Measurements from ENCODE around the gene RGS17.

RGS17 gene

DNA sequence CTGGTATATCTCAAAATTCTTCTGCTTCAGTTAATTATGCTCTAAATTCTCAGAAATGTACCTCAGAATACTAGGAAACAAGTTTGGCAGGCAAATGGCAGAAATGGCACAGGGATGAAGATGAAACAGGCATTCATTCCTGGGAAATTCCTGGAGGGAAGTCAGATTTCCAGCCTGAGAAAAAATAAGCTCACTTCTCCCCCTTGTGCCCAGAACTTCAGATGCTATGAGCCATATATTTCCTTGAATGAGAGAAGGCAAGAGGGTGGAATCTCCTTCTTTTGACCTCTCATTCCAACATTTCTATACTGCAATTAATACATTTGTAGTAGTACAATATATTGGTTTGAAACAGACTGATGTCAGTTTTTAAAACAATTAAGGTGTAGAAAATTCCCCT, 22.8 kb downstream of the RGS17 start:
- no peak for DNase-seq (ENCODE audit: extremely low spot score)
- TF ChIP-seq CTCF (IDR thresholded peaks at IDR 0.05; ENCODE audit: control extremely low read depth, extremely low read depth, low read depth, missing control alignments), result no peak
- CTCF ChIA-PET, result interaction anchor here (0.7 kb wide), 1 partner anchor 18 kb away, joined by 3 read pairs; no protein-coding TSS in a partner anchor
- POLR2A ChIA-PET, result no interaction called here

GRCh38 chr6:153106021-153106420, 25.1 kb downstream of the RGS17 start:
- ChIA-PET POLR2A (no interaction called here), CTCF (no interaction called here)
- DNase-seq (ENCODE audit: extremely low spot score), result no peak
- no peak for TF ChIP-seq CTCF (IDR thresholded peaks at IDR 0.05; ENCODE audit: control extremely low read depth, extremely low read depth, low read depth, missing control alignments)

GRCh38 chr6:153104220-153104619, 26.9 kb downstream of the RGS17 start:
- ChIA-PET CTCF (interaction anchor here (1.3 kb wide), 1 partner anchor 22 kb away, joined by 3 read pairs; no protein-coding TSS in a partner anchor), POLR2A (no interaction called here)
- DNase-seq (ENCODE audit: extremely low spot score), result no peak
- no peak for TF ChIP-seq CTCF (IDR thresholded peaks at IDR 0.05; ENCODE audit: control extremely low read depth, extremely low read depth, low read depth, missing control alignments)

DNA sequence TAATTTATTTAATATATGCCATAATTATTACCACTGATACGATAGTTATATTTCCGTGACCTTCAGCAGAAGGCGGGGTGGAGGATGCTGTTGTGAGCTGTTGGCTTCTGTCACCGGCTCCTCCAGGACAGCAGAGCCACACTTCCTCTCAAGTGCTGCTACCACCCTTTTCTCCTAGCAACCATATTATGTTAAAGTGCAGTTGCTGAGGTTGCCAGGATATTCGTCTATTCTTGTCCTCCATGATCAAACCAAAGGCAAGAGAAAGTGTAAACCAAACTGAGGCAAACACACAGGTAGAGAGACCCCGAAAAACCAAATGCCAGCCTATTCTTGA, 27.8 kb downstream of the RGS17 start:
- TF ChIP-seq CTCF (IDR thresholded peaks at IDR 0.05; ENCODE audit: control extremely low read depth, extremely low read depth, low read depth, missing control alignments), result no peak
- DNase-seq (ENCODE audit: extremely low spot score), result no peak
- CTCF ChIA-PET, result interaction anchor here (1.3 kb wide), 1 partner anchor 22 kb away, joined by 3 read pairs; no protein-coding TSS in a partner anchor
- POLR2A ChIA-PET, result no interaction called here

DNA sequence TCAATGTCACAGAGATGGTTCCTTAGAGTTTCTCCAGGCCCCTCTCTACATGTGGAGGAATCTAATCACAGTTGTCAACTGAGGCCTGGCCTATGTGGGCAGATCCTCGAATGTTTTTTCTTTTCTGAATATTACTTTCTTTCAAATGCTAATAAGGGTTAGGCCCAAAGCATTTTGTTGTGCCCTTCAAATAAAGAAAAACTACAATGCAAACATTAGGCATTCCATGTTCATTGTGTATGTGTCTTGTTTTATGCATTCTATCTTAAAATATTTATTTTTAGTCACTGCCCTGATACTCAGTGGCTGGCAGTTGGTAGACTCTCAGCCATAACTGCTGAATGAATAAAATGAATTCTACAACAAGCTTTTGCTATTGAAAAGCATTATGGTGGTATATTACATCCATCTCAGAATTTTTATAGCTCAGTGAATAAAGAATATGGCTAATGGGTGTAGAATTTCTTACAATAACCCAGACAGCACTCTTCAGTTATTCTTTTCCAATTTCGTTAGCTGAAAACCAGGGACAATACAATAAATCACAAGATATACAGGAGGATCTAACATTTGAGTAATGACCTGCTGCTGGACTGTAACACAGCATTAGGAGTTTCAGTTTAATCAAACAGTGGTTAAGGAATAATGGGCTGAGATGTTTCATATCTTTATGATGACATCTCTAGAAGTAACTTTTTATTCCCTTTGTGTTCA, 28.3 kb downstream of the RGS17 start:
- ChIA-PET POLR2A (no interaction called here), CTCF (no interaction called here)
- no peak for TF ChIP-seq CTCF (IDR thresholded peaks at IDR 0.05; ENCODE audit: control extremely low read depth, extremely low read depth, low read depth, missing control alignments)
- DNase-seq (ENCODE audit: extremely low spot score), result no peak

DNA sequence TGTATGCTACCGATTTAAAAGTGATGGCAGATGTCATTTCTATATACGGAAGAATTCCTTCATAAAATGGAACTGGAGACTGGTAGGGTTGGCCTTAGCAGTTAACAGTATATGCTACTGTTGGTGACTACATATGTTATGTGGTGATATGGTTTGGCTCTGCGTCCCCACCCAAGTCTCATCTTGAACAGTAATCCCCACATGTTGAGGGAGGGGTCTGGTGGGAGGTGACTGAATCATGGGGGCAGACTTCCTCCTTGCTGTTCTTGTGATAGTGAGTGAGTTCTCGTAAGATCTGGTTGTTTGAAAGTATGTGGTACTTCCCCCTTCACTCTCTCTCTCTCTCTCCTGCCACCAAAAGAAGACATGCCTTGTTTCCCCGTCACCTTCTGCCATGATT, 29.6 kb downstream of the RGS17 start:
- ChIA-PET CTCF (no interaction called here), POLR2A (no interaction called here)
- TF ChIP-seq CTCF (IDR thresholded peaks at IDR 0.05; ENCODE audit: control extremely low read depth, extremely low read depth, low read depth, missing control alignments), result no peak
- no peak for DNase-seq (ENCODE audit: extremely low spot score)
